CD4-positive, alpha-beta T cell treated with Interleukin-17A for 1 hour (primary cell): ENCODE results near the gene PPFIA3.
"Not testable (repeated sequence)": the region's sequence is repeated elsewhere in the genome, so short reads cannot be mapped to it uniquely, and the experiment has no call there.

ENCODE experiments used
- DNase-seq: peaks from one replicate; pipeline ENCODE4 v3.0.0-alpha.2; 2020

The PPFIA3 gene

DNA sequence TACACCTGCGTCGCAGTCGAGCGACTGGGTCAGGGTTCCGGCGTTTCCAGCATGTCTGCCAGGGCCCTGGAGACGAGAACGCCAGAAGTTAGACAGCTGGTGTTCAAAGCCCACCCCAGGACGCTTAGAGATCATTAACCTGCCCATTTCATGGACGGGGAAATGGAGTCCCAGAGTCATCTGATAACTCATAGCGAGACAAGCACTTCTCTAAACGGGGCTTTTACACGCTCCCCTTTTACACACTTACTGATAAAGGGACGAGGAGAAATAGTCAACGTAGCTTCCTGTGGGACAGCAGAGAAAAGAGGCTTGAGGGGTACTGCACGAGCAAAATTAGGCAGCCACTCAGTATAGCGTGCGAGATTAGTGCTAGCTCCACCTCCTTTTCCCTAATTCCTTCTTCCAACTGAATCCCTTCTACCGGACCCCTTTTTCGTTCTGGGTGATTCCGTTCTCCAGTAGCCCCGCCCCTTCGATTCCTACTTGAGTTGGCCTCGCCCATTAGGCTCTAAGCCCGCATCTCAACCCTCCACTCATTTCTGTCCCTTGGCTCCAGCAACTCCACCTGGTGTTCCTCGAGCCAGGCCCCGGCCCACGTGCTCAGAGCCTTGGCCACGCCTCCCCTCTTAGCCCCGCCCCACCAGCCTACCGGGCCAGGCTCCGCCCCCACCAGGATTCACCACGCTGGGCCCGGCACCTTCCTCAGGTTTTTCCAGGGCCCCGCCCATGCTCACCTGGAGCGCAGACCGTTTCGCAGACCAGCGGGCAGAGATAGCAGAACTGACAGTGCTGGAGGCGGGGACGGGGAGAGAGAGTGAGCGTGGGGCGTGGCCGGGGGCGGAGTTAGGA lies 32.1 kb downstream of the PPFIA3 start:
- peak; percentile 41 for DNase-seq

DNA sequence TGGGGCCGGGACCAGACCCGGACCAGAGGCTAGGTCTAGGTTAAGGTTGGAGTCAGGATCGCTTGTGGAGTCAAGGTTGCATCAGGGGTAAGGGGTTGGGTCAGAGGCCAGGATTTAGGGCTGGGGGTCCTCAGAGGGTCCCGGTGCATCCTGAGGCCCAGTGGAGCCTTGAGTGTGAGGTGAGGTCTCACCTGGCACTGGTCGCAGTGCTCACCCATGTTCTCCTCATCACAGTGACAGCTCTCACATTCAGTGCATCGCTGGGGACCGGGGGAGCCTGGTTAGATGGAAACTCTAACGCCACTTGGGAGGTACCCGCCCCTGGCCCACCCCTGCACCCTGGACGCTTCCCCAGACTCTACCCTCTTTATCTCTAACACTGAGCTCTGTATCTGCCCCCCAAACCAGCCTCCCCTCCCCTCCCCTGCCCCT lies 32.8 kb downstream of the PPFIA3 start:
- DNase-seq = no peak

DNA sequence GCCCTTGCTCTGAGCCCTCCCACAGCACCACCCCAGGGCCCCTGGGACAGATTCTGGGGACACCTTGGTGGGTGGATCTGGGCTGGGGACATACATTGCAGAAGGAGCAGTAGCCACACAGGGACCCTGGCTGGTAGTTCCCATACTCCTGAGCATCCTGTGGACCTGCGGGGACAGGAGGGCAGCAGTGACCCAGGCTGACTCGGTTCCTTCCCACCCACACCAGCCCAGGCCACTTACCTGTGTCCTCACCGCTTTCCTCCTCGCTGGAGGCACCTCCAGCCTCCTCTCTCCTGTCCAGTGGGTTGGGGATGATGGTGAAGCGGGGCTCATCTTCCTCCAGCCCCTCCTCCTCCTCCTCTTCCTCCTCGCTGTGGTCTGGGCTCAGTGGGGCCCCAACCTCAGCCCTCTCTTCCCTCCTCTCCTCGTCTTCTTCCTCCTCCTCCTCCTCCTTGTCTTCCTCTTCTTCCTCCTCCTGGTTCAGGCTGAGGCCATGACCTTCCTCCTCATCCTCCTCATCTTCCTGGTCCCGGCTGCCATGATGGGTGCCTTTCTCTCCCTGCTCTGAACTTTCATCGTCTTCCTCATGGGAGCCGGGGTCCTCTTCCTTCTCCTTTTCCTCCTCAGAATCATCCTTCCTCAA lies 33.9 kb downstream of the PPFIA3 start:
- DNase-seq = no peak

DNA sequence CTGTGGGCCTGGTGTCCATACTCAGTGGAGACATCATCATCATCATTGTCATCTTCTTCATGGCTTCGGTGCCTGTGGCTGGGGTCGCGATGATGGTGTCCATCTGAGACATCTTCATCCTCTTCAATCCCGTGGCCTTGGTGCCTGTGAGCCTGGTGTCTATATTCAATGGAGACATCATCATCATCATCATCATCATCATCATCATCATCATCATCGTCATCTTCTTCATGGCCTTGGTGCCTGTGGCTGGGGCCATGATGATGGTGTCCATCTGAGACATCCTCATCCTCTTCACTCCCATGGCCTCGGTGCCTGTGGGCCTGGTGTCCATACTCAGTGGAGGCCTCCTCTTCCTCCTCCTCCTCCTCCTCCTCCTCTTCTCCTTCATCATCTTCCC lies 34.9 kb downstream of the PPFIA3 start:
- DNase-seq = no peak

DNA sequence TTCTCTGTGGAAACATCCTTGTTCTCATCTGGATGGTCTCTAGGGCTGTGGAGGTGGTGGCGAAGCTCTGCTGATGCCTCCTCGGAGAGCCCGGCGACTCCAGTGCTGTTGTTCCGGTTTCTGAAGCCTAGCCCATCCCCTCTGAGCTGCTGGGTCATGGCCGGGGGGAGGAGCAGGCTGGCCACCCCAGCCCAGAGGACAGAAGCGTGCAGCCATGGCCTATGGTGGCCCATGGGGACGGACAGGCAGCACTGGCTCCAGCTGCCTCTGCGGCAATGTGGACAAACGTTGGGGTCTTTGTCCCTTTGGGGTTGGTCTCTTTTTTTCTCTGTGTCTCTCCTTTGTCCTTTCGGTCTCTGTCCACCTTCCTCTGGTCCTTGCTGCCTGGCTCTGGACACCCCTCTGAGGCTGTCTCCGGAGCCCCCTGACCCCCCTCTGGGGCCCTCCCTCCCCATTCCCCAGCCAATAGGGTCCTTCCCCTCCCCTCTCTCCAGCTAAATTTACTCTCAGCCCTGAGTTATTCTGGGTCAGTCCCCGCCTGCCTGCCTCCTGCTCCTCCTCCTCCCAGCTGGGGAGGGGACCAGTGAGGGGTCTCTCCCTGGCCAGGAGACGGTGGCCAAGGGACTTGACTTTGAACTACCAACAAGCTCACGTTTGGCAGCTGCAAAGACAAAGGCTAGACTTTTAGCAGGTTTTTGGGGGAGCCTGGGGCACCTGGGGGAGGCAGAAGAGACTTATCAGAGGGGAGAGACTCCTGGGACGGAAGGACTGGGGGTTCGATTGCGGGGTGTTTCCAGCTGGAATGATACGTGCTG lies 35.9 kb downstream of the PPFIA3 start, which contains the start of gene HRC:
HRC (minus strand) TSS at position 392 of the 815 bp plus-strand sequence; CDS start at position 233, 159 bp downstream.
- DNase-seq = no peak

DNA sequence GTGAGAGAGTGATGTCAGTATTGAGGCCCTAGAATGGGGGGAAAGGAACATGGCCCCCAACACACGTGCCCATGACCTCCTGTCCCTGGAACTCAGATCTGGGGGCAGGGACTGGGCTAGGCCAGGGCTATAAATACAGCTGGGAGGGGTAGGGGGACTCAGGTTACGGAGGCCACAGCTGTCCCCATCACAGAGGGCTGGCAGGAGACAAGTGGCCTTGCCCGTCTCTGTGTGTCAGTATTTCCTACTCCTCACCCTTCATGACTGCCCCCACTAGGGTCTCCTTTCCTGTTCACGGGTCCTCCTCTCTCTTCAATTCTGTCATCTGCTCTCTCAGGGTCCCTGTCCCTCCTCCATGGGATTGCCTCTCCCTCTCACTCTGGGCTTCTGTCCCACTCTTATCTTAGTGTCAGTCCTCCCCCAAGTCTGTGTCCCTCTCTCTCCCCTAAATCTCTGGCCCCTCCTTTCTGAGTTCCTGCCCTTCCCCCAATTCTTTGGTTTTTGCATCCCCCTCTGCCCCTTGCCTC lies 36.5 kb downstream of the PPFIA3 start:
- DNase-seq = no peak

DNA sequence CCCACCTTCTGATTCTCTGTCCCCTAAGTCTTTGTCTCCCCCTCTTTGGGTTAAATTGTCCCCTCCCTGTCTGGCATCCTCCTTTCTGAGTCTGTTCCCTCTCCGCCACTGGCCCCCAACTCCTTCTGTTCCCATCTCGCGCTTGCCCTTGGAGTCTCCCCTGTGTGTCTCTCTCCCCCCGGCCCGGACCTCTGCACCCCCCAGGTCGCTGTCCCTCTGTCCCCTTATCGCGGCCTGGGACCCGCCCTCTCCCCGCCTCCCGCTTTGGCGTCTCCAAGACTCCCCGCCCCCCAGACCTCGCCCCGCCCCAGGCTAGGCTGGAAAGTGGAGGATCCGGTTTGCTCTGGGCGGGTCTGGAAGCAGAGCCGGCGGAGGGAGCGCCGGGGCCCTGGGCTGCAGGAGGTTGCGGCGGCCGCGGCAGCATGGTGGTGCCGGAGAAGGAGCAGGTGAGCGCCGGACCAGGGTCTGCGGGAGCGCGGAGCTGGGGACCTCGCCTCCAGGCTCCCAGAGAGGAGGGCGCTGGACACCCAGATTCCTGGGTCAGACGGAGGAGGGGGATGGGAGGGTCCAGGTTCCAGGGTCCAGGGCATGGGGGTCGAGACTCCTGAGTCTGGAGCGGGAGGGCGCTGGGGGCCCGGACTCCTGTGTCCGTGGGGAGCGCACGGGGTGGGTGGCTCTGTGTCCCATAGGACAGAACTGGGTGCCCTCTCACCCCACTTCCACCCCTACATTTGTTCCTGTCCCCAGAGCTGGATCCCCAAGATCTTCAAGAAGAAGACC lies 38.3 kb downstream of the PPFIA3 start, which contains the start of gene TRPM4:
TRPM4 (plus strand) TSS at position 348 of the 780 bp plus-strand sequence; CDS start at position 423, 75 bp downstream.
- DNase-seq = peak; percentile 31

DNA sequence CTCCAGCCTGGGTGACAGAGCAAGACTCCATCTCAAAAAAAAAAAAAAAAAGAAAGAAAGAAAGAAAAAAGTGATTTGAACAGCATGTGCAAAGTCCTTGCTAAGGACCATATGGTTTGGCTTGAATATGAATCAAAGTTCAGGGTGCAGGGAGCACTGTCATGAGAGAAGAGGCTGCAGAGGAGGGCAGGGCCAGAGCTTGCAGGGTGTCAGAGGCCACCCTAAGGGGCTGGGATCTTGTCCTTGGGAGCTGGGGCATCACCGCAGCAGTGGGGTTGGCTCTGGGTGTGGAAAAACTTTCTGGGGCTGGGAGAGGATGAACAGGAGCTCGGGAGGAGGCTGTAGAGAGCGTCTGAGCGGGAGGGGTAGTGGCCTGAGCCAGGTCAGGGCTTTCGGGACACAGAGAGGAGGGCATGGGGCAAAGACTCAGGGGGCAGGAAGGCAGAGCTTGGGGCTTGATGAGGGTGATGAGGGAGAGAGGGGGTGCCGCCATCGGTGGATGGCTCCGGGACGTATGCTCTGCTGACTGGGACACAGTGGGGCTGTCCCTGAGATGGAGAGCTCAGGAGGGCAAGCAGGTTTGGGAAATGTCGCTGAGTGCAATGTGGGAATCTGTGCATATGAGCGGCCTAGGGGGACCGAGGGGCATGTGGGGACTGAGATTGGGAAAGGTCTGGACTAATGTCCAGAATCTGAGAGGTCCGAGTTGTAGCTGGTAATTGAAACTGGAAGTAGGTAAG lies 41.3 kb downstream of the PPFIA3 start:
- no peak for DNase-seq

DNA sequence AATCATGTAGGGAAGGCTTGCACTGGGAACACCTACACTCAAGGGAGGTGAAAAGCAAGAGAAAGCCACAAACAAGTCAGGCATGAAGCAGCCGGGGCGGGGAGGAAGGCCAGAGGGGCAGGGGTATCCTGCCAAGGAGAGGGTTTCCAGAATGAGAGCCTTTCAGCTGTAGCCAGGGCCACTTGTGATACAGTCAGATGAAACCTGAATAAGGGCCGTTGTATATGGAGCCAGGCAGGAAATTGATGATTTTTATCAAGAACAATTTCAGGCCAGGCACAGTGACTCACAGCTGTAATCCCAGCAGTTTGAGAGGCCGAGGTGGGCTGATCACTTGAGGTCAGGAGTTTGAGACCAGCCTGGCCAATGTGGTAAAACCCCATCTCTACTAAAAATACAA lies 42.6 kb downstream of the PPFIA3 start:
- no peak for DNase-seq

DNA sequence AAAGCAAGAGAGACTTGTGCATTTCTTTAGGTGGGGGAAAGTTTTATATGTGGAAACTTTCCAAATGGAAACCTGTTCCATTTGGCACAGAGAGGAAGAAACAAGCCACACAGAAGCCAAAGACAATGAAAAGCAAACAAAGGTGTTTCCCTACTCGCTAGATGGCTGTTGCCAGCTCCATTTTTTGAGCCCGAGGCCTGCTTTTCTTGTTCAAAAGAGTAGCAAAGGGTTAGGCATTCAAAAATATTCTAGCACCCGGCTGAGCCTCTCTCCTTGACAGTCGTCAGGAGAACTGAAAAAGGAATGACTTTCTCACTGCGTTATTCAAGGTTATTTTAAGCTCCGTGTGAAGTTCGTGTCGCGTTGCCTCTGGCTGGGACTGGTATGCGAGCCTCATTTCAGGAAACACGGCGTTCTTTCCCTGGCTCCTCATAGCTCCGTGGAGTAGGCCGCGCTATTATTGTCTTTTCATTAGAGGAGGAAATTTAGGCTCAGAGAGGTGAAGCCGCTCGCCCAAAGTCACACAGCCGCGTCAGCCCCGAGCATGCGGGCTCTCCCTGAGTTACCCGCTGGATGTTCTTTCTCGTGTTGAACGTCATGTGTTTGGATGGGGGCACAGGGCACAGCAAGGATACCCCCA lies 45.9 kb downstream of the PPFIA3 start:
- no peak for DNase-seq

DNA sequence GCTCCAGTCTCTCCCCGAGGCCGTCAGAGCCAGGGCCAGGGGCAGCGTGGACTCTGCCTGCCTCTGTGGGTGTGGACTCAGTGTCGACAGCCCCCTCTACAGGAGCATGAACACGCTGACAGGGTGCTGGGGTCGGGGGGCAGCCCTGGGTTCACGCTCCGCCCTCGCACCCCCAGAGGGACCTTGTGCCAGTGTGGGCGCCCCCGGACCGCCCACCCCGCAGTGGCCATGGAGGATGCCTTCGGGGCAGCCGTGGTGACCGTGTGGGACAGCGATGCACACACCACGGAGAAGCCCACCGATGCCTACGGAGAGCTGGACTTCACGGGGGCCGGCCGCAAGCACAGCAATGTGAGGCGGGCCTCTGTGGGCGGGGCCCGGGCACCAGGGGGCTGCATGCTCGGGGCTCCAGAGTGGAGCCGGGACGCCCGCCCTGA lies 46.5 kb downstream of the PPFIA3 start:
- DNase-seq = no peak

DNA sequence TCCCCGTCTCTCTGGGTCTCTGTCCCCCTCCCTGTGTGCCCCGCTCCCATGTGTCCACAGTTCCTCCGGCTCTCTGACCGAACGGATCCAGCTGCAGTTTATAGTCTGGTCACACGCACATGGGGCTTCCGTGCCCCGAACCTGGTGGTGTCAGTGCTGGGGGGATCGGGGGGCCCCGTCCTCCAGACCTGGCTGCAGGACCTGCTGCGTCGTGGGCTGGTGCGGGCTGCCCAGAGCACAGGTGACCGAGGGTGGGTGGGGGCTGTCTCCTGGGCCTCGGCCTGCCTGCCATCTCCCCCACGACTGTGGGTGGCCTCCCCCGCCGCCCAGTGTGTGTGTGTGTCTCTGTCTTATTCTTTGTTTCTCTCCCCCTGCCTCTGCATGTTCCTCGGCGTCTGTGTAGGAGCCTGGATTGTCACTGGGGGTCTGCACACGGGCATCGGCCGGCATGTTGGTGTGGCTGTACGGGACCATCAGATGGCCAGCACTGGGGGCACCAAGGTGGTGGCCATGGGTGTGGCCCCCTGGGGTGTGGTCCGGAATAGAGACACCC lies 48.6 kb downstream of the PPFIA3 start:
- DNase-seq = no peak

DNA sequence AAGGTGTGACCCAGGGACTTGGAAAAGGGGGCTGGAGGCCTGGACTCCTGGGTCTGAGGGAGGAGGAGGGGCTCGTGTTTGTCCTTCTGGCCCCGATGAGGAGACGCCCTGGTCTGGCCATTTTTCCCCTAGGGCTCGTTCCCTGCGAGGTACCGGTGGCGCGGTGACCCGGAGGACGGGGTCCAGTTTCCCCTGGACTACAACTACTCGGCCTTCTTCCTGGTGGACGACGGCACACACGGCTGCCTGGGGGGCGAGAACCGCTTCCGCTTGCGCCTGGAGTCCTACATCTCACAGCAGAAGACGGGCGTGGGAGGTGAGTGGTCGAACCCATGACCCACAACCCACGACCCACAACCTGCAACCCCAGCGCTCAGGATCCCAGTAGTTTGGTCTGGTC lies 49.1 kb downstream of the PPFIA3 start:
- no peak for DNase-seq

DNA sequence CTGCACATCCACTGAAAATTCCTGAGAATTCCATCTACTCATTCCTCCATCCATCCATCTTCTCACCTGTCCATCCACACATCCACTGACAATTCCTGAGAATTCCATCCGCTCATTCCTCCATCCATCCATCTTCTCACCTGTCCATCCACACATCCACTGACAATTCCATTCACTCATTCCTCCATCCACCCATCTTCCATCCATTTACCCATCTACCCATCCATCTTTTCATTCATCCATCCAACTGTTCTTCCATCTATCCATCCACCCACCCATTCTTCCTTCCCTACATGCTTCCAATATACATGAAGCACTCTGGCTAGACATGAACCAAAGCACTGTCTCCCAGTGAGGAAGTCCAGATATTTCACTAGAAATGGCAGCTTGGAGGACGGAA lies 53.9 kb downstream of the PPFIA3 start:
- DNase-seq = no peak

DNA sequence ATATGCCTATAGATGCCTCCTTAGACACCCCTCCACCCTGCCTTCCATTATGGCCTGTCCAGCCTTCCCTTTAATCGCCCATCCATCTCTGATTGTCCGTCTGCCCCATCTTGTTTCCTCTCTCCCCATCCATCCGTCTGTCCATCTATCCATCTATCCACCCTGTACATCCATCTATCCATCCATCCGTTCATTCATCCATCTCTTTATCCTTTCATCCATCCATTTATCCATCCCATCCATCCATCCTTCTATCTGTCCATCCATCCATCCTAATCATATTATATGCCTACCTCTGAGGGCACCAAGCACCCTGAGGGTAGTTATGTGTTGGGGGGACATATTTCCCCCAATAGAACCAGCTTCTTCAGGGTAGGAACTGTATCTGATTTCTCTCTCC lies 61.3 kb downstream of the PPFIA3 start:
- DNase-seq = no peak

DNA sequence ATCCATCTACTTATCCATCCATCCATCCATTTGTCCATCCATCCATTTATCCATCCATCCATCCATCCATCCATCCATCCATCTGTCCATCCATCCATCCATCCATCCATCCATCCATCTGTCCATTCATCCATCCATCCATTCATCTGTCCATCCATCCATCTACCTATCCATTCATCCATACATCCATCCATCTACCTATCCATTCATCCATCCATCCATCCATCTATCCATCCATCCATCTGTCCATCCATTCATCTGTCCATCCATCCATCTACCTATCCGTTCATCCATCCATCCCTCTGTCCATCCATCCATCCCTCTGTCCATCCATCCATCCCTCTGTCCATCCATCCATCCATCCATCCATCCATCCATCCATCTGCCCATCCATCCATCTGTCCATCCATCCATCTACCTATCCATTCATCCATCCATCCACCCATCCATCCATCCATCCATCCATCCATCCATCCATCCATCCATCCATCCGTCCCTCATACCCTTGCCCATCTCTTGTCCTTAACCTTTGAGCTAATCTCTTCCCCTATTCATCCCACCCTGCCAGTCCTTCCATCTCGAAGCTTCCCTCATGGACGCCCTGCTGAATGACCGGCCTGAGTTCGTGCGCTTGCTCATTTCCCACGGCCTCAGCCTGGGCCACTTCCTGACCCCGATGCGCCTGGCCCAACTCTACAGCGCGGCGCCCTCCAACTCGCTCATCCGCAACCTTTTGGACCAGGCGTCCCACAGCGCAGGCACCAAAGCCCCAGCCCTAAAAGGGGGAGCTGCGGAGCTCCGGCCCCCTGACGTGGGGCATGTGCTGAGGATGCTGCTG lies 62.9 kb downstream of the PPFIA3 start:
- not testable (repeated sequence) for DNase-seq

DNA sequence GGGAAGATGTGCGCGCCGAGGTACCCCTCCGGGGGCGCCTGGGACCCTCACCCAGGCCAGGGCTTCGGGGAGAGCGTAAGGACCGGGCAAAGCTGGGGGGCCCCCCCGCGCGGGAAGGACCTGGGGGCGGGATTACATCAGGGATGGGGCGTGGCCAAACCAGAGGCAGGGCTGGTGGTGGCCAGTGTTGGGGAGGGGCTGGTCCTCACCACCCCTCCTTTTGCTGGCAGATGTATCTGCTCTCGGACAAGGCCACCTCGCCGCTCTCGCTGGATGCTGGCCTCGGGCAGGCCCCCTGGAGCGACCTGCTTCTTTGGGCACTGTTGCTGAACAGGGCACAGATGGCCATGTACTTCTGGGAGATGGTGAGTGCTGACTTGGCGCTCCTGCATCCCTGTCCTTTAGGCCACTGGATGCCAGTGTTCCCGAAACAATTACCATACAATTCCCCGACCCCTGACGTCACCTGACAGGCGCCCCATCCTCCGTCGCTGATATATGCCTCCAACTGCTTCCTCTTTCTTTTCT lies 63.6 kb downstream of the PPFIA3 start:
- no peak for DNase-seq

DNA sequence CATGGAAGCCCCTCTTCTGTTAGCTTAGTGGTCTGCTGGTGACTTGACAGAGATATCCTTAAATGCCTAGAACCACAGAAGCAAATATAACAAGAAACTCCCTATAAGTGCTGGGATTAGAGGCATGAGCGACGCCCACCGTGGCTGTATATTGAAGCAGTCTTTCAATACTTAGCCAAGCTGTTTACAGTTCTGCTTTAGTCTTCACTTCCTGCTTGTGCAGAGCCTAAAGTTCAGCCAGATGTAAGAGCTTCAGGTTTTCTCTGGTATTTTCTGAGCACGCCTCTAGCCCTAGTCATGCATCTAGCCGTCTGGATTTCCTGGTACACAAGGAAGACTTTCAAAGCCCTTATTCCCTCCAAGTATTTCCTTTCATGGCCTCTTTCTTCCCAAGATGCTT lies 66.8 kb downstream of the PPFIA3 start:
- no peak for DNase-seq

DNA sequence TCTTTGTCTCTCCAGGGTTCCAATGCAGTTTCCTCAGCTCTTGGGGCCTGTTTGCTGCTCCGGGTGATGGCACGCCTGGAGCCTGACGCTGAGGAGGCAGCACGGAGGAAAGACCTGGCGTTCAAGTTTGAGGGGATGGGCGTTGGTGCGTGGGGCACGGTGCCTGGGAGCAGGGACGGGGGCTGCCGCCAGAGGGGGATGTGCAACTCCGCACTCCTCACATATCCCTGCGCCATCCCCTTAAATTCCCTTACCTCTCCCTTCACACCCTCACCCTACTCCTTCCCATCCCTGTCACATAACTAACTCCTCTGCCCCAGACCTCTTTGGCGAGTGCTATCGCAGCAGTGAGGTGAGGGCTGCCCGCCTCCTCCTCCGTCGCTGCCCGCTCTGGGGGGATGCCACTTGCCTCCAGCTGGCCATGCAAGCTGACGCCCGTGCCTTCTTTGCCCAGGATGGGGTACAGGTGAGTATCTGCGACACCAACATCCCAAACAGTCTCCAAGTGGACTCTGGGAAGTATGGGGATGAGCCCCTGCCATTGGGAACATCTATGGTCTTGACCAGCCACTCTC lies 69.4 kb downstream of the PPFIA3 start:
- DNase-seq = no peak
